ENCODE data around the gene TEX51.

TEX51 gene

GRCh38 chr2:126893606-126894005 lies 5.1 kb upstream of the TEX51 start:
- no peak for DNase-seq (ENCODE audit: low spot score)

GRCh38 chr2:126894082-126894481 lies 4.6 kb upstream of the TEX51 start:
- no peak for DNase-seq (ENCODE audit: low spot score)

GRCh38 chr2:126894585-126895182 lies 4.0 kb upstream of the TEX51 start:
- DNase-seq (ENCODE audit: low spot score), result no peak

GRCh38 chr2:126895336-126895735 lies 3.4 kb upstream of the TEX51 start:
- no peak for DNase-seq (ENCODE audit: low spot score)

GRCh38 chr2:126896471-126896870 lies 2.2 kb upstream of the TEX51 start:
- no peak for DNase-seq (ENCODE audit: low spot score)

- no peak for DNase-seq (ENCODE audit: low spot score)
Measured at GRCh38 chr2:126899616-126900185, 1.0 kb downstream of the TEX51 start.

- DNase-seq (ENCODE audit: low spot score), result no peak
Measured at GRCh38 chr2:126900646-126901319, 2.1 kb downstream of the TEX51 start.

- no peak for DNase-seq (ENCODE audit: low spot score)
Measured at GRCh38 chr2:126901459-126901858, 2.8 kb downstream of the TEX51 start.

GRCh38 chr2:126902152-126902835 lies 3.6 kb downstream of the TEX51 start:
- no peak for DNase-seq (ENCODE audit: low spot score)

- DNase-seq (ENCODE audit: low spot score), result no peak
Measured at GRCh38 chr2:126902859-126903258, 4.2 kb downstream of the TEX51 start.

- no peak for DNase-seq (ENCODE audit: low spot score)
Measured at GRCh38 chr2:126905991-126906390, 7.3 kb downstream of the TEX51 start.

- no peak for DNase-seq (ENCODE audit: low spot score)
Measured at GRCh38 chr2:126906781-126907180, 8.1 kb downstream of the TEX51 start.

GRCh38 chr2:126907671-126908070 lies 9.0 kb downstream of the TEX51 start:
- DNase-seq (ENCODE audit: low spot score), result no peak

GRCh38 chr2:126908721-126909177 lies 10.1 kb downstream of the TEX51 start:
- DNase-seq (ENCODE audit: low spot score), result no peak

GRCh38 chr2:126909366-126909765 lies 10.7 kb downstream of the TEX51 start:
- DNase-seq (ENCODE audit: low spot score), result no peak

- DNase-seq (ENCODE audit: low spot score), result no peak
Measured at GRCh38 chr2:126909781-126910180, 11.1 kb downstream of the TEX51 start.

GRCh38 chr2:126910637-126911036 lies 11.9 kb downstream of the TEX51 start:
- no peak for DNase-seq (ENCODE audit: low spot score)

- no peak for DNase-seq (ENCODE audit: low spot score)
Measured at GRCh38 chr2:126911111-126911796, 12.6 kb downstream of the TEX51 start.

GRCh38 chr2:126912201-126912600 lies 13.5 kb downstream of the TEX51 start:
- no peak for DNase-seq (ENCODE audit: low spot score)

GRCh38 chr2:126913329-126913728 lies 14.6 kb downstream of the TEX51 start:
- no peak for DNase-seq (ENCODE audit: low spot score)

GRCh38 chr2:126913881-126914615 lies 15.4 kb downstream of the TEX51 start:
- no peak for DNase-seq (ENCODE audit: low spot score)

All from CD4-positive, alpha-beta T cell treated with Interleukin-2 at 100 ng/mL for 4 hours (primary cell).